Measurements from ENCODE around the gene SIRPA.

The SIRPA gene

GRCh38 chr20:1934721-1935573 lies 39.7 kb downstream of the SIRPA start:
- DNase-seq: no peak

- DNase-seq: no peak
Observed at GRCh38 chr20:1935696-1936366, 40.6 kb downstream of the SIRPA start.

GRCh38 chr20:1937316-1937976 lies 42.2 kb downstream of the SIRPA start:
- DNase-seq: no peak

- DNase-seq: no peak
Observed at GRCh38 chr20:1938464-1939269, 43.5 kb downstream of the SIRPA start.

- DNase-seq: no peak
Observed at GRCh38 chr20:1939270-1939595, 44.0 kb downstream of the SIRPA start.

GRCh38 chr20:1940581-1940980 lies 45.4 kb downstream of the SIRPA start:
- no peak for DNase-seq

- DNase-seq: no peak
Observed at GRCh38 chr20:1941226-1941625, 46.0 kb downstream of the SIRPA start.

- DNase-seq: no peak
Observed at GRCh38 chr20:1942061-1942460, 46.9 kb downstream of the SIRPA start.

- DNase-seq: no peak
Observed at GRCh38 chr20:1942486-1943274, 47.5 kb downstream of the SIRPA start.

- DNase-seq: no peak
Observed at GRCh38 chr20:1943275-1944002, 48.2 kb downstream of the SIRPA start.

GRCh38 chr20:1944345-1945091 lies 49.3 kb downstream of the SIRPA start:
- no peak for DNase-seq

GRCh38 chr20:1945134-1945618 lies 50.0 kb downstream of the SIRPA start:
- no peak for DNase-seq

GRCh38 chr20:1945660-1946059 lies 50.5 kb downstream of the SIRPA start:
- no peak for DNase-seq

- DNase-seq: no peak
Observed at GRCh38 chr20:1946442-1946761, 51.2 kb downstream of the SIRPA start.

- no peak for DNase-seq
Observed at GRCh38 chr20:1946762-1947534, 51.7 kb downstream of the SIRPA start.

- DNase-seq: no peak
Observed at GRCh38 chr20:1947535-1947846, 52.3 kb downstream of the SIRPA start.

GRCh38 chr20:1949347-1950100 lies 54.3 kb downstream of the SIRPA start:
- no peak for DNase-seq

- no peak for DNase-seq
Observed at GRCh38 chr20:1950836-1951235, 55.6 kb downstream of the SIRPA start.

- DNase-seq: no peak
Observed at GRCh38 chr20:1951436-1952115, 56.4 kb downstream of the SIRPA start.

Measured in NCI-H1694 treated with DMSO at 0.1 percent for 48 hours (cell line).